ENCODE measurements around the gene ZDHHC7.

ZDHHC7 gene

DNA sequence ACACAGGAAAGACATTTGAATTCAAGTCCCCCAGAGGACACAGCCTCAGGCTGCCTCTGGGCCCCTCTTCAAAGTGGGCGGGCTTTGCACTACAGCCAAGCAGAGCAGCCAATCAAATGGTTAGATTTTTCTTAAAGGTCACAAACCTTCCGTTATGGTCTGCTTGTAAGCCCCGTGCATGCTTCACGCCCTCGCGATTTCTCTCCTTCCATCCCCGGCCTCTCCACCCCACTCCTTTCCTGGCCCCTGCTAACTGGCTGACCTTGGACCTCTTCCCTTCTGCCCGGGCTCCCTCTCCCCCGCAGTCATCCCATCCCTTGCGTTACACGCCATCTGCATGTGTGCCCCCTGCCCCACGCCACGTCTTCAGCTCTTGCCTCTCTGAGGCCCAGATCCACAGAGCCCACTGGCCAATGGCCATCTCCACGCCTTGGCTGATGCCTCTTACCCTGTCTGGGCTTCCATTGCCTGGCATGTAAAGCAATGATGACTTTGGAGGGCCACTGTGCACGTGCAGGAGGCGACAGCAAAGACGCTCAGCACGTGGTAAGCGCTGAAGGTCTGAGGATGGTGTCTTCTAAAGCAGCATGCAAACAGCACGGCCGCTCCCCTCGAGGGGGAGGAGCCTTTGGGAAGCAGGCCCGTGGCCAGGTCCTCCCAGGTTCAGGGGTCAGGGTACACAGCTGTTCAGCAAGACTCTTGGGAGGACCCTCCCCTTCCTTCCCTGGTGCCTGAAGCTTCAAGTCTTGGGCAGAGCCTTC, 86.8 kb downstream of the ZDHHC7 start:
- CTCF ChIA-PET = interaction anchor here (0.6 to 4.5 kb wide), 22 partner anchors 8 to 172 kb away, joined by 3 to 50 read pairs (median 4); no protein-coding TSS in a partner anchor
- POLR2A ChIA-PET = no interaction called here
- no peak for TF ChIP-seq ZNF561 (tag by site-specific recombination; IDR thresholded peaks at IDR 0.05; ENCODE audit: borderline replicate concordance)
- TF ChIP-seq, protein P1, sequence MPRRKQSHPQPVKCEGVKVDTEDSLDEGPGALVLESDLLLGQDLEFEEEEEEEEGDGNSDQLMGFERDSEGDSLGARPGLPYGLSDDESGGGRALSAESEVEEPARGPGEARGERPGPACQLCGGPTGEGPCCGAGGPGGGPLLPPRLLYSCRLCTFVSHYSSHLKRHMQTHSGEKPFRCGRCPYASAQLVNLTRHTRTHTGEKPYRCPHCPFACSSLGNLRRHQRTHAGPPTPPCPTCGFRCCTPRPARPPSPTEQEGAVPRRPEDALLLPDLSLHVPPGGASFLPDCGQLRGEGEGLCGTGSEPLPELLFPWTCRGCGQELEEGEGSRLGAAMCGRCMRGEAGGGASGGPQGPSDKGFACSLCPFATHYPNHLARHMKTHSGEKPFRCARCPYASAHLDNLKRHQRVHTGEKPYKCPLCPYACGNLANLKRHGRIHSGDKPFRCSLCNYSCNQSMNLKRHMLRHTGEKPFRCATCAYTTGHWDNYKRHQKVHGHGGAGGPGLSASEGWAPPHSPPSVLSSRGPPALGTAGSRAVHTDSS (tag by site-specific recombination; IDR thresholded peaks at IDR 0.05) = no peak
- TF ChIP-seq KLF10 (tag by site-specific recombination; IDR thresholded peaks at IDR 0.05) = no peak
- TF ChIP-seq ZNF776 (tag by site-specific recombination; IDR thresholded peaks at IDR 0.05; ENCODE audit: borderline replicate concordance) = no peak
- TF ChIP-seq SALL2 (tag by site-specific recombination; IDR thresholded peaks at IDR 0.05; ENCODE audit: borderline replicate concordance) = no peak
- H3K4me1 ChIP-seq (ENCODE audit: control insufficient read depth, insufficient read depth, low read length) = no peaks in the 10 kb centered on the region; the same call in 1 of the 2 replicates
- H3K27ac ChIP-seq (ENCODE audit: extremely low read depth, low read depth, low read length) = no peak overlapping the region
- no peaks in the 10 kb centered on the region for H3K9me3 ChIP-seq (ENCODE audit: control insufficient read depth, insufficient read depth, low read depth, low read length)
- H3K36me3 ChIP-seq (ENCODE audit: control insufficient read depth in 2 of 2, insufficient read depth in 1 of 2, low read length in 2 of 2) = no peaks in the 10 kb centered on the region
- H3K4me3 ChIP-seq (ENCODE audit: low read depth, low read length) = no peak overlapping the region

Data from HEK293 (cell line).